Measurements from ENCODE around the gene DHX35. TPM values are rescaled to one million over a fixed set of nuclear protein-coding genes. Genes with fewer than 3 reads are reported as not detected.

DHX35 gene
- total and polyA plus RNA-seq, 2 of the 8 experiments (the other 6 are each of a cell fraction or from before 2014, with no cell fraction given) = 21.9 to 27.7 TPM

GRCh38 chr20:38920411-38920810, 41.7 kb upstream of the DHX35 start:
- no peak overlapping the region for H3K4me3 ChIP-seq (ENCODE audit: extremely low read depth in 1 of 4, insufficient read depth in 2 of 4, low read depth in 3 of 4, low read length in 4 of 4)
- H3K27ac ChIP-seq (ENCODE audit: low read depth, low read length) = no peak overlapping the region
- 94% methylated on average over 3 of the region's 3 CpGs; no CpG with 5 or more reads in 1 of the 2 experiments for WGBS, 2 experiments (ENCODE audit: extremely low coverage in 1 of 2, insufficient coverage in 1 of 2, insufficient read length in 1 of 2, insufficient replicate concordance in 2 of 2, low coverage in 1 of 2, low lambda C conversion rate in 2 of 2, missing lambda C conversion rate in 1 of 2)
- no peak overlapping the region for H3K4ac ChIP-seq (replicated peaks; ENCODE audit: insufficient read length, low read depth, low read length)
- no peak overlapping the region for H3K56ac ChIP-seq (replicated peaks; ENCODE audit: insufficient read length, low read depth, low read length)
- H3K9ac ChIP-seq (replicated peaks in 1 of 4; ENCODE audit: extremely low read depth in 1 of 4, low read depth in 3 of 4, low read length in 3 of 4) = no peak overlapping the region
- no peak overlapping the region for H3K23ac ChIP-seq (ENCODE audit: insufficient read length)
- H2AFZ ChIP-seq (ENCODE audit: low read length) = no peak overlapping the region
- no peaks in the 10 kb centered on the region; a peak in 2 of 8 replicates for H3K36me3 ChIP-seq (ENCODE audit: control insufficient read depth in 2 of 4, insufficient read depth in 4 of 4, low read length in 3 of 4)
- H3K14ac ChIP-seq (ENCODE audit: insufficient read length) = no peak overlapping the region
- H3K4me1 ChIP-seq (replicated peaks in 1 of 4; ENCODE audit: control insufficient read depth in 3 of 4, insufficient read depth in 4 of 4, low read length in 3 of 4) = no peaks in the 10 kb centered on the region; a peak in 1 of 7 replicates
- H3K9me3 ChIP-seq (ENCODE audit: insufficient read depth in 2 of 2, low read depth in 1 of 2, low read length in 1 of 2) = no peaks in the 10 kb centered on the region
- no peaks in the 10 kb centered on the region for H3K79me2 ChIP-seq (ENCODE audit: control insufficient read depth in 1 of 2, insufficient read depth in 2 of 2, low read length in 2 of 2)
- no peak for DNase-seq (ENCODE audit: low read depth in 1 of 2, low spot score in 2 of 2)
- CTCF ChIA-PET (ENCODE audit: partially characterized antibody) = interaction anchor here (0.6 to 4.0 kb wide), 5 partner anchors 9 to 595 kb away, joined by 3 to 17 read pairs (median 4); no protein-coding TSS in a partner anchor
- no peak overlapping the region for H4K5ac ChIP-seq (ENCODE audit: insufficient read length, low read depth, low read length)
- no peak overlapping the region for H3K18ac ChIP-seq (ENCODE audit: extremely low read depth, low read length)
- no peaks in the 10 kb centered on the region for H3K23me2 ChIP-seq (ENCODE audit: low read depth, low read length)
- POLR2A ChIA-PET (ENCODE audit: partially characterized antibody) = interaction anchor here (1.2 to 1.9 kb wide), 3 partner anchors 22 to 42 kb away, joined by 3 to 7 read pairs (median 4); partner anchors contain the start of gene DHX35
- no peaks in the 10 kb centered on the region; a peak in 1 of 7 replicates for H3K27me3 ChIP-seq (replicated peaks in 1 of 4; ENCODE audit: control insufficient read depth in 3 of 4, extremely low read depth in 1 of 4, insufficient read depth in 3 of 4, low read length in 3 of 4)
- H3K4me2 ChIP-seq (ENCODE audit: insufficient read depth in 1 of 2, low read depth in 2 of 2, low read length in 2 of 2) = no peak overlapping the region
- no peak overlapping the region for H2BK20ac ChIP-seq (ENCODE audit: low read length)
- H4K8ac ChIP-seq (ENCODE audit: extremely low read depth, insufficient read depth, low read length) = no peak overlapping the region
- no peak overlapping the region for H2BK15ac ChIP-seq (ENCODE audit: low read length)
- H3K79me1 ChIP-seq (ENCODE audit: low read depth, low read length) = no peaks in the 10 kb centered on the region
- H2AK5ac ChIP-seq (ENCODE audit: low read depth, low read length) = no peak overlapping the region
- no peak overlapping the region for H2BK12ac ChIP-seq (ENCODE audit: low read depth, low read length)
- no peak overlapping the region for H4K91ac ChIP-seq (replicated peaks; ENCODE audit: insufficient read length, low read length)
- no peaks in the 10 kb centered on the region for H4K20me1 ChIP-seq (replicated peaks in 1 of 2; ENCODE audit: control insufficient read depth in 1 of 2, insufficient read depth in 2 of 2, low read length in 2 of 2)
- FAIRE-seq = no peak
- H2BK5ac ChIP-seq (ENCODE audit: low read depth, low read length) = no peak overlapping the region
- no peak overlapping the region for H2BK120ac ChIP-seq (replicated peaks; ENCODE audit: low read depth, low read length)
- TF ChIP-seq CHD2 (IDR thresholded peaks at IDR 0.05; ENCODE audit: low read length) (no peak), YY1 (IDR thresholded peaks at IDR 0.05; ENCODE audit: low read depth, low read length) (no peak), CTCF (IDR thresholded peaks at IDR 0.05; ENCODE audit: control extremely low read depth in 1 of 3, insufficient read depth in 1 of 3, low read depth in 1 of 3, low read length in 3 of 3) (no peak), TAF7 (optimal IDR thresholded peaks at IDR 0.05; ENCODE audit: borderline replicate concordance, low read depth, low read length) (no peak), SRF (IDR thresholded peaks at IDR 0.05; ENCODE audit: low read depth, low read length) (no peak), RNF2 (IDR thresholded peaks at IDR 0.05; ENCODE audit: borderline replicate concordance, low read depth, low read length, missing control alignments, poor library complexity, severe bottlenecking) (no peak), ZNF274 (IDR thresholded peaks at IDR 0.05; ENCODE audit: borderline replicate concordance, extremely low read depth, low read length) (no peak), POU5F1 (IDR thresholded peaks at IDR 0.05; ENCODE audit: low read depth, low read length) (no peak), BRCA1 (IDR thresholded peaks at IDR 0.05; ENCODE audit: low read depth, low read length) (no peak), TAF1 (IDR thresholded peaks at IDR 0.05; ENCODE audit: low read depth, low read length) (no peak), JUND (IDR thresholded peaks at IDR 0.05; ENCODE audit: low read length) (no peak)
